Measurements from ENCODE around the gene NCK2.

Gene NCK2

GRCh38 chr2:105796131-105796638, 51.5 kb downstream of the NCK2 start:
- Histone ChIP-seq H3K27me3 (no peaks in the 10 kb centered on the region), H3K4me3 (ENCODE audit: low read depth, low read length) (no peak overlapping the region), H3K36me3 (no peaks in the 10 kb centered on the region), H3K9me3 (no peaks in the 10 kb centered on the region), H3K4me1 (no peaks in the 10 kb centered on the region; the same call in 1 of the 2 replicates)
- DNase-seq = peak; percentile 28
- no peak for TF ChIP-seq CTCF (IDR thresholded peaks at IDR 0.05; ENCODE audit: low read depth, low read length)

DNA sequence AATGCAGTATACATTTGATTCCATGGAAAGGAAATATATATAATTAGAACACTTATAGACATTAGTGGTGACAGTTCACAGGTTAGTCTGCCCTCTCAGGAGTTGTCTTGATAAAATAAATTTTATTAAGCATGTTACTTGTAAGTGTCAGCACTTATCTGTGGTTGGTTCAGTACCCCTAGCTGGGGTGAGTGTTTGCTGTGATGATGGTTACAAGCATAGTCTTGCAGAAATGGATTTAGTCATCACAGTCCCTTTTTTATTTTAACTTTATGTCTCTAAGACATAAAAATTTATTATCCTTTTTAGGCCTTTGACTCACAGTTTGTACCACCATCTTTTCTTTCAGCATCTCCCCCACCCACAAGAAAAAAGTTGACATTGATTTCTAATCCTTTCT, 52.1 kb downstream of the NCK2 start:
- no peak for DNase-seq
- no peak overlapping the region for H3K4me3 ChIP-seq (ENCODE audit: low read depth, low read length)
- no peaks in the 10 kb centered on the region for H3K27me3 ChIP-seq
- no peaks in the 10 kb centered on the region for H3K9me3 ChIP-seq
- TF ChIP-seq CTCF (IDR thresholded peaks at IDR 0.05; ENCODE audit: low read depth, low read length) = no peak
- H3K4me1 ChIP-seq = no peaks in the 10 kb centered on the region; the same call in 1 of the 2 replicates
- no peaks in the 10 kb centered on the region for H3K36me3 ChIP-seq

DNA sequence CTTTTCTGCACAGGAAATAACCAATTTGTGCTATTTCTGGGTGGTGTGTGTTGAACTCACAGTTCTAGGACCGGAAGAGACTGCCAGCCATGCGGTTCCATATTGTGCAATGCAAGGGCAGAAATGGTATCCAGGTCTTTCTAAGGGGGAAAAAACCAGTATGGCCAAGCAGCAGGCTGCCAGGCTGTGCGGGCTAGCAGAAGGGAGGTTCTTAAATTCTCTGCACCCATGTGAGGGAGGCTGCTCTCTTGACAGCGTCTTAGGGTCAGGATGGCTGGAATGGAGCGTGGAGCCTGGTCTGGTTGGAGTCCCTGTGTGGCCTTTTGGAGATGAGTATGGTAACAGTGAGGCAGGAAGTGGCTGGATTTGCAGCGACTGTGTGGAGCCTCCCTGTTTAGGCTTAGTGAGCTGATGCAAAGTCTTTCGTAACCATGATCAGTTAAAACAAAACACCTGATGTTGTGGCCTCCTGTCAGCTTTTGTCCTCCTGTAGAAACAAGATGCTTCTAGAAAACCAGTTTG, 52.6 kb downstream of the NCK2 start:
- no peak for DNase-seq

DNA sequence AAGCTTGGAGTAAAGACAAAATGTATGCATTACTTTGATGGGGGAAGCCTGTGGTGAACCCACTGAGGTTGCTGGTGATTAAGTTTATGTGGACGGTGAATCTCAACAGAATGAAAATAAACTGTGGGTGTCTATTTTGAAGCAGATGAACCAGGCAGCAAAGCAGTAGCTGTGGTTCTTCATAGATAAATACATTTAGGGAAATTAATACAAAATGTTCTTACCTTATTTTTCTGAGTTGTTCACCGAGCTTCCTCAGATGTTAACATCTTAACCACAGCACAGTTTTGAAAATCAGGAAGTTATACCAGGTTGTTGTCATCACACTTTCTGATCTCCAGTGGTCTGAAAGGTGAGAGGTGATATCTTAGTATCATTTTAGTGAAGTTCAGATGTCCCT, 53.9 kb downstream of the NCK2 start:
- H3K4me1 ChIP-seq = no peaks in the 10 kb centered on the region; the same call in 1 of the 2 replicates
- H3K9me3 ChIP-seq = no peaks in the 10 kb centered on the region
- DNase-seq = no peak
- TF ChIP-seq CTCF (IDR thresholded peaks at IDR 0.05; ENCODE audit: low read depth, low read length) = no peak
- H3K36me3 ChIP-seq = no peaks in the 10 kb centered on the region
- H3K27me3 ChIP-seq = no peaks in the 10 kb centered on the region
- no peak overlapping the region for H3K4me3 ChIP-seq (ENCODE audit: low read depth, low read length)

More for the DNA sequence above, 52.6 kb downstream of the NCK2 start:
- Histone ChIP-seq H3K36me3 (no peaks in the 10 kb centered on the region), H3K4me1 (no peaks in the 10 kb centered on the region; the same call in 1 of the 2 replicates), H3K4me3 (ENCODE audit: low read depth, low read length) (no peak overlapping the region), H3K9me3 (no peaks in the 10 kb centered on the region), H3K27me3 (no peaks in the 10 kb centered on the region)
- no peak for TF ChIP-seq CTCF (IDR thresholded peaks at IDR 0.05; ENCODE audit: low read depth, low read length)

DNA sequence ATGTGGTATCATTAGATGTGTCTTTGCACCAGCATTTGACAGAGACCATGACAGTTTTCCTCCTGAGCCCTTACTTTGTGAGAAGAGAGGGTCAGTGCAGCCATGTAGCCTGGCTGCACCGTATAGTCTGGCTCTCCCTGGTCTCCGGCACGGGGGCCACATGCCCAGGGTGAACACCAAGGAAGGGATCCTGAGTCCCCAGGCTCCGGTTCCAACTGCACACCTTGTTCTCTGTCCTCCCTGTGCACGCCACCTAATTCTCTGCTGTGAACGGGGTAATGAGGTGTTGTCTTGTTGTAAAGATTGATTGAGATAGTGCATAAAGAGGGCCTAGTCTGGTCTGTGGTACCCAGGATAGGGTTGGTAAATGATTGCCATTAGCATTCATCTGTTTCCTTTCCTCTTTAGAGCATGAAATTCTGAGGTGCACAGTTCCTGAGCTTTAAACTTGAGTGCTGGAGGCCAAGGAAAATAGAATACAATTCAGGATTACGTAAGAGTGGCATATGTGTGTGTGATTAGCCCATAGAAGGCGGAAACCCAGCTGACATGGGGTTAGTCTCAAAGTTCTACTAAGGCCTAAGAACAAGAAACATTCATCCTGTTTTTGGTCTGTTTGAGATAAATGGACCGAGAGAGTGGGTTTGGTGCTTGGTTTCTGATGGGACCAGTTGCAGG, 55.5 kb downstream of the NCK2 start:
- H3K4me3 ChIP-seq (ENCODE audit: low read depth, low read length) = no peak overlapping the region
- no peak for TF ChIP-seq CTCF (IDR thresholded peaks at IDR 0.05; ENCODE audit: low read depth, low read length)
- no peaks in the 10 kb centered on the region for H3K36me3 ChIP-seq
- no peaks in the 10 kb centered on the region for H3K9me3 ChIP-seq
- H3K27me3 ChIP-seq = no peaks in the 10 kb centered on the region
- no peak for DNase-seq
- no peaks in the 10 kb centered on the region; the same call in 1 of the 2 replicates for H3K4me1 ChIP-seq

Measured in BE2C (cell line).